CD14-positive monocyte (primary cell): Measurements from ENCODE around the gene DESI2. TPM values are rescaled to one million over a fixed set of nuclear protein-coding genes. Genes with fewer than 3 reads are reported as not detected.

Experiments
- DNase-seq, 3 donors: peaks; one replicate each; pipeline ENCODE4 v3.0.0-alpha.2; 2011 to 2022
- H2AFZ ChIP-seq: 2 replicates; pipeline ENCODE4 v1.6.0; 2012; ENCODE audit warnings: mild to moderate bottlenecking, low read depth, low read length, inconsistent platforms; ENCODE audit not compliant: insufficient read depth, poor library complexity, severe bottlenecking
- H3K27ac ChIP-seq, 2 donors: 1 replicate in 1 of 2; 2 replicates in 1 of 2; pipeline ENCODE4 v1.5.1; 2012 to 2013; ENCODE audit warnings: low read length in 2 of 2, control low read depth in 1 of 2, inconsistent platforms in 1 of 2, low read depth in 1 of 2, mild to moderate bottlenecking in 1 of 2
- H3K27me3 ChIP-seq, 2 donors: one replicate each; pipeline versions ENCODE4 v1.6.0 to v1.6.1; 2011 to 2013; ENCODE audit warnings: low read length in 2 of 2; ENCODE audit not compliant: control insufficient read depth in 2 of 2, insufficient read depth in 2 of 2
- H3K36me3 ChIP-seq, 2 donors: replicated peaks in 1 of 2; 1 replicate in 1 of 2; 2 replicates in 1 of 2; pipeline versions ENCODE4 v1.5.1 to v1.6.1; 2012 to 2013; ENCODE audit warnings: low read length in 2 of 2, control low read depth in 1 of 2, inconsistent platforms in 1 of 2, mild to moderate bottlenecking in 1 of 2; ENCODE audit not compliant: insufficient read depth in 2 of 2, control insufficient read depth in 1 of 2
- H3K4me1 ChIP-seq, 2 donors: 1 replicate in 1 of 2; 2 replicates in 1 of 2; pipeline versions ENCODE4 v1.5.1 to v1.6.1; 2012 to 2013; ENCODE audit warnings: low read length in 2 of 2, control low read depth in 1 of 2, inconsistent platforms in 1 of 2, mild to moderate bottlenecking in 1 of 2, moderate library complexity in 1 of 2; ENCODE audit not compliant: insufficient read depth in 2 of 2, control insufficient read depth in 1 of 2
- H3K4me2 ChIP-seq: replicated peaks from 2 replicates; pipeline ENCODE3; 2012; ENCODE audit warnings: low read length, moderate library complexity, mild to moderate bottlenecking; ENCODE audit not compliant: poor library complexity, severe bottlenecking; ENCODE audit errors: extremely low read depth
- H3K4me3 ChIP-seq, 3 experiments: fragments of 200-600 bp in 1 of 3; sonication (generic) in 1 of 3; replicated peaks in 1 of 3; 1 replicate in 2 of 3; 2 replicates in 1 of 3; pipeline ENCODE4 v1.5.1; 2011 to 2013; ENCODE audit warnings: low read length in 3 of 3, mild to moderate bottlenecking in 3 of 3, control low read depth in 2 of 3, low read depth in 2 of 3, inconsistent platforms in 1 of 3, moderate library complexity in 1 of 3
- H3K79me2 ChIP-seq: 2 replicates; pipeline ENCODE4 v1.6.0; 2012; ENCODE audit warnings: mild to moderate bottlenecking, control low read depth, inconsistent platforms, low read length, moderate library complexity; ENCODE audit not compliant: insufficient read depth
- H3K9ac ChIP-seq: 2 replicates; pipeline ENCODE4 v1.6.0; 2017; ENCODE audit warnings: low read length, mild to moderate bottlenecking; ENCODE audit not compliant: insufficient read depth, poor library complexity, severe bottlenecking
- H3K9me3 ChIP-seq, 2 donors: replicated peaks in 1 of 2; 1 replicate in 1 of 2; 2 replicates in 1 of 2; pipeline versions ENCODE4 v1.5.1 to v1.6.1; 2012 to 2013; ENCODE audit warnings: low read length in 2 of 2, control low read depth in 1 of 2; ENCODE audit not compliant: control insufficient read depth in 1 of 2, insufficient read depth in 1 of 2
- H4K20me1 ChIP-seq: 2 replicates; pipeline ENCODE4 v1.6.0; 2012; ENCODE audit warnings: mild to moderate bottlenecking, low read length, control low read depth, moderate library complexity; ENCODE audit not compliant: insufficient read depth
- H3K27ac Mint-ChIP-seq, 7 donors: one replicate each; pipeline ENCODE4 v1.8.0; 2020; ENCODE audit warnings: mild to moderate bottlenecking in 7 of 7, mixed read lengths in 7 of 7, moderate library complexity in 6 of 7, inconsistent platforms in 2 of 7
- H3K27me3 Mint-ChIP-seq, 3 donors: one replicate each; pipeline ENCODE4 v1.8.0; 2021 to 2022; ENCODE audit warnings: low read depth in 3 of 3, mild to moderate bottlenecking in 3 of 3, mixed read lengths in 3 of 3, moderate library complexity in 3 of 3, inconsistent platforms in 1 of 3
- H3K36me3 Mint-ChIP-seq, 2 donors: one replicate each; pipeline ENCODE4 v1.8.0; 2020; ENCODE audit warnings: mixed read lengths in 2 of 2, inconsistent platforms in 1 of 2, mild to moderate bottlenecking in 1 of 2
- H3K4me1 Mint-ChIP-seq: one replicate; pipeline ENCODE4 v1.8.0; 2020; ENCODE audit warnings: mild to moderate bottlenecking, mixed read lengths
- H3K4me3 Mint-ChIP-seq, 2 donors: one replicate each; pipeline ENCODE4 v1.8.0; 2020; ENCODE audit warnings: mild to moderate bottlenecking in 2 of 2, mixed read lengths in 2 of 2, moderate library complexity in 1 of 2
- H3K9me3 Mint-ChIP-seq, 7 donors: one replicate each; pipeline ENCODE4 v1.8.0; 2020 to 2022; ENCODE audit warnings: mixed read lengths in 7 of 7, mild to moderate bottlenecking in 6 of 7, moderate library complexity in 6 of 7, inconsistent platforms in 2 of 7
- CTCF ChIP-seq: fragments of 200-600 bp; IDR thresholded peaks from one replicate; pipeline ENCODE4 v1.8.0; 2022; ENCODE audit warnings: antibody characterized with exemption, mild to moderate bottlenecking
- WGBS: methylation state at CpG from one replicate; pipeline ENCODE4 v1.1.5; 2013; ENCODE audit warnings: missing lambda C conversion rate; ENCODE audit not compliant: insufficient coverage; 5-methylcytosine and 5-hydroxymethylcytosine counted together
- intact Hi-C, 2 donors: fragments of 100-400 bp; cut with micrococcal nuclease; formaldehyde crosslinking; loops; one replicate each; pipeline versions ENCODE4 v1.15.0 to v1.15.1; 2023
- polyA plus RNA-seq, 3 donors: library from polyadenylated mRNA; depleted of rRNA in 1 of 3; unstranded in 2 of 3; stranded (reverse) in 1 of 3; fragments of 300-500 nt in 2 of 3; fragments of >200 nt in 1 of 3; fragmentation: Illumina TruSeq in 2 of 3; gene quantifications; 1 replicate in 2 of 3; 2 replicates in 1 of 3; pipeline ENCODE4 v1.2.3, GENCODE V29; 2012 to 2021

DESI2 gene
- polyA plus RNA-seq, 3 donors = 10.5 to 12.0 (median 11.2) TPM

GRCh38 chr1:244651956-244652622, 837 bp upstream of the DESI2 start:
- peak overlapping the region; percentile 76 to 93 for H3K4me3 Mint-ChIP-seq
- WGBS = 66% methylated on average over 10 of the region's 15 CpGs
- H3K4me3 ChIP-seq = peak overlapping the region; percentile 43 to 82 (median 80)
- intact Hi-C loops = loop anchor here (2.0 to 10.0 kb wide), 3 partner anchors 183 to 213 kb away; partner anchors contain the start of genes COX20 (in 1 of the 2) and HNRNPU (in 1 of the 2)
- H3K27ac Mint-ChIP-seq = peak overlapping the region; percentile 72 to 91 (median 82)
- H3K36me3 ChIP-seq = peaks cover 3% of the 10 kb centered on the region in 2 donors
- peaks cover 40% of the 10 kb centered on the region for H3K79me2 ChIP-seq
- H3K4me2 ChIP-seq = peak overlapping the region; percentile 85
- no peaks in the 10 kb centered on the region for H3K27me3 ChIP-seq
- peaks cover 2 to 9% of the 10 kb centered on the region in 2 donors for H3K36me3 Mint-ChIP-seq
- no peaks in the 10 kb centered on the region for H3K9me3 ChIP-seq
- H3K27ac ChIP-seq = peak overlapping the region; percentile 20 to 32
- H3K27me3 Mint-ChIP-seq = peaks cover 0 to 4% (median 2%) of the 10 kb centered on the region in 3 donors
- H3K9me3 Mint-ChIP-seq = peaks cover 0 to 4% (median 0%) of the 10 kb centered on the region in 7 donors
- TF ChIP-seq CTCF = no peak
- H4K20me1 ChIP-seq = no peaks in the 10 kb centered on the region
- no peak overlapping the region for H3K9ac ChIP-seq
- H2AFZ ChIP-seq = peak overlapping the region; percentile 84
- peaks cover 22 to 24% of the 10 kb centered on the region in 2 donors for H3K4me1 ChIP-seq
- H3K4me1 Mint-ChIP-seq = peaks cover 9% of the 10 kb centered on the region
- no peak for DNase-seq

GRCh38 chr1:244653439-244654107, 647 bp downstream of the DESI2 start:
- intact Hi-C loops = loop anchor here (2.0 to 10.0 kb wide), 3 partner anchors 181 to 211 kb away; partner anchors contain the start of genes COX20 (in 1 of the 2) and HNRNPU (in 1 of the 2)
- H3K9me3 ChIP-seq = no peaks in the 10 kb centered on the region
- peak; percentile 25 for TF ChIP-seq CTCF
- peaks cover 10 to 17% of the 10 kb centered on the region in 2 donors for H3K36me3 ChIP-seq
- no peak overlapping the region for H3K27ac Mint-ChIP-seq
- H3K9ac ChIP-seq = peak overlapping the region; percentile 93
- H3K4me1 ChIP-seq = peaks cover 22 to 24% of the 10 kb centered on the region in 2 donors
- peak overlapping the region; percentile 75 for H2AFZ ChIP-seq
- H3K4me3 ChIP-seq = peak overlapping the region; percentile 69 to 89 (median 80)
- DNase-seq = peak in 2 of 3 donors; percentile 12 to 22
- H3K27me3 Mint-ChIP-seq = peaks cover 0 to 4% (median 0%) of the 10 kb centered on the region in 3 donors
- peaks cover 0 to 3% (median 0%) of the 10 kb centered on the region in 7 donors for H3K9me3 Mint-ChIP-seq
- H3K4me2 ChIP-seq = peak overlapping the region; percentile 85
- peaks cover 17 to 23% of the 10 kb centered on the region in 2 donors for H3K36me3 Mint-ChIP-seq
- WGBS = 0% methylated on average over 32 of the region's 34 CpGs
- peak overlapping the region; percentile 66 to 89 for H3K27ac ChIP-seq
- H3K79me2 ChIP-seq = peaks cover 55% of the 10 kb centered on the region
- H3K4me1 Mint-ChIP-seq = peaks cover 23% of the 10 kb centered on the region
- no peaks in the 10 kb centered on the region for H3K27me3 ChIP-seq
- H4K20me1 ChIP-seq = peaks cover 7% of the 10 kb centered on the region
- H3K4me3 Mint-ChIP-seq = no peak overlapping the region
